ENCODE results near the gene GNG12. TPM values are rescaled to one million over a fixed set of nuclear protein-coding genes. Genes with fewer than 3 reads are reported as not detected.
A peak's percentile ranks its signal among the peaks of the same experiment; 100 is the strongest.

Gene GNG12
- total and polyA plus RNA-seq, 8 donors = 21.7 to 189 (median 59.6) TPM

- DNase-seq = no peak
- WGBS, 5 donors = 74 to 88% (median 76%) methylated on average over 2 of the region's 2 CpGs
- intact Hi-C loops (cut with DNase I; ENCODE audit: low total_unique reads) = no loop called here
- Histone ChIP-seq H3K27me3 (no peaks in the 10 kb centered on the region), H3K36me3 (peaks cover 6 to 35% (median 27%) of the 10 kb centered on the region in 4 donors), H3K4me3 (no peak overlapping the region), H3K27ac (no peak overlapping the region), H3K4me1 (peaks cover 0 to 11% (median 2%) of the 10 kb centered on the region in 4 donors), H3K9me3 (no peaks in the 10 kb centered on the region)
- no peak for TF ChIP-seq POLR2AphosphoS5 (IDR thresholded peaks at IDR 0.05)
- TF ChIP-seq EP300 (IDR thresholded peaks at IDR 0.05) = no peak
- TF ChIP-seq CTCF (IDR thresholded peaks at IDR 0.05) = no peak
- TF ChIP-seq POLR2A (IDR thresholded peaks at IDR 0.05) = no peak
Observed at GRCh38 chr1:67701876-67702275, 131.4 kb downstream of the GNG12 start.

- intact Hi-C loops (cut with DNase I; ENCODE audit: low total_unique reads) = no loop called here
- no peak overlapping the region for H3K27ac ChIP-seq
- peaks cover 0 to 5% (median 0%) of the 10 kb centered on the region in 4 donors for H3K4me1 ChIP-seq
- no peaks in the 10 kb centered on the region for H3K27me3 ChIP-seq
- H3K36me3 ChIP-seq = peaks cover 6 to 33% (median 22%) of the 10 kb centered on the region in 4 donors
- DNase-seq = peak in 1 of 2 donors; percentile 71
- TF ChIP-seq POLR2AphosphoS5 (IDR thresholded peaks at IDR 0.05) (no peak), EP300 (IDR thresholded peaks at IDR 0.05) (no peak), CTCF (IDR thresholded peaks at IDR 0.05) (no peak), POLR2A (IDR thresholded peaks at IDR 0.05) (no peak)
- 71 to 84% (median 77%) methylated on average over 8 of the region's 8 CpGs for WGBS, 5 donors
- no peak overlapping the region for H3K4me3 ChIP-seq
- H3K9me3 ChIP-seq = no peaks in the 10 kb centered on the region
Observed at GRCh38 chr1:67700692-67701410, 132.4 kb downstream of the GNG12 start.

- 75 to 88% (median 87%) methylated on average over 4 of the region's 4 CpGs for WGBS, 5 donors
- Histone ChIP-seq H3K27me3 (no peaks in the 10 kb centered on the region), H3K4me3 (no peak overlapping the region), H3K27ac (no peak overlapping the region), H3K9me3 (no peaks in the 10 kb centered on the region), H3K36me3 (peaks cover 6 to 27% (median 17%) of the 10 kb centered on the region in 4 donors), H3K4me1 (no peaks in the 10 kb centered on the region)
- no peak for TF ChIP-seq EP300 (IDR thresholded peaks at IDR 0.05)
- TF ChIP-seq CTCF (IDR thresholded peaks at IDR 0.05) = no peak
- no peak for TF ChIP-seq POLR2A (IDR thresholded peaks at IDR 0.05)
- TF ChIP-seq POLR2AphosphoS5 (IDR thresholded peaks at IDR 0.05) = no peak
- no peak for DNase-seq
- intact Hi-C loops (cut with DNase I; ENCODE audit: low total_unique reads) = no loop called here
Observed at GRCh38 chr1:67700220-67700619, 133.0 kb downstream of the GNG12 start.

GRCh38 chr1:67696708-67697107 is 136.6 kb downstream of the GNG12 start:
- intact Hi-C loops (cut with DNase I; ENCODE audit: low total_unique reads) = no loop called here
- H3K36me3 ChIP-seq = peaks cover 0 to 8% (median 0%) of the 10 kb centered on the region in 4 donors
- DNase-seq = no peak
- peaks cover 0 to under 1% (median 0%) of the 10 kb centered on the region in 4 donors for H3K4me1 ChIP-seq
- no peaks in the 10 kb centered on the region for H3K9me3 ChIP-seq
- no peak overlapping the region for H3K27ac ChIP-seq
- no peaks in the 10 kb centered on the region for H3K27me3 ChIP-seq
- TF ChIP-seq POLR2A (IDR thresholded peaks at IDR 0.05) = no peak
- no peak for TF ChIP-seq EP300 (IDR thresholded peaks at IDR 0.05)
- no peak for TF ChIP-seq POLR2AphosphoS5 (IDR thresholded peaks at IDR 0.05)
- no peak for TF ChIP-seq CTCF (IDR thresholded peaks at IDR 0.05)
- 76 to 81% (median 80%) methylated on average over 3 of the region's 3 CpGs for WGBS, 5 donors
- H3K4me3 ChIP-seq = no peak overlapping the region

All from stomach (tissue), 9 donors.